ENCODE measurements around the gene ARHGEF7. TPM values are rescaled to one million over a fixed set of nuclear protein-coding genes. Genes with fewer than 3 reads are reported as not detected.

ARHGEF7 gene
- total RNA-seq, 1 experiment from 2014 or later, result 46.2 TPM

- no peak overlapping the region for H3K9ac ChIP-seq (ENCODE audit: low read length)
- ChIA-PET POLR2A (no interaction called here), CTCF (interaction anchor here (0.7 to 1.1 kb wide), 2 partner anchors 8 to 9 kb away, joined by 3 to 5 read pairs; no protein-coding TSS in a partner anchor), RAD21 (ENCODE audit: low non-redundant PET in 1 of 2, low total read pairs in 2 of 2, uncharacterized antibody in 2 of 2, unreplicated experiment in 2 of 2) (no interaction called here)
- H4K20me1 ChIP-seq (ENCODE audit: insufficient read depth), result no peaks in the 10 kb centered on the region
- intact Hi-C loops (cut with micrococcal nuclease), result no loop called here
- H3K4me2 ChIP-seq (ENCODE audit: low read length), result no peak overlapping the region
- H3K27me3 ChIP-seq (ENCODE audit: insufficient read depth, low read length), result no peaks in the 10 kb centered on the region
- H3K9me3 ChIP-seq (ENCODE audit: control insufficient read depth in 1 of 2, insufficient read depth in 1 of 2, low read depth in 1 of 2, low read length in 2 of 2), result peaks cover 0 to 13% of the 10 kb centered on the region in 2 experiments; a peak in 1 of 4 replicates
- no peak overlapping the region for H3K4me3 ChIP-seq (replicated peaks in 1 of 2; ENCODE audit: low read depth in 1 of 2, low read length in 2 of 2)
- no peak overlapping the region for H3K27ac ChIP-seq (ENCODE audit: low read depth, low read length)
- no peaks in the 10 kb centered on the region for H3K79me2 ChIP-seq (ENCODE audit: insufficient read depth, low read length)
- no peaks in the 10 kb centered on the region for H3K9me2 ChIP-seq (ENCODE audit: insufficient read depth)
- DNase-seq (ENCODE audit: low read depth, low spot score) (no peak), ATAC-seq (peak; percentile 89)
- BruUV-seq (replicated peaks), result no TSS peak
- TF ChIP-seq CTCF (IDR thresholded peaks at IDR 0.05 in 2 of 3, conservative IDR thresholded peaks at IDR 0.05 in 1 of 3; ENCODE audit: borderline replicate concordance in 1 of 3, insufficient read depth in 1 of 3, low read depth in 2 of 3, low read length in 2 of 3), result peak in 2 of 3 experiments; percentile 37 to 39; a peak in 4 of 6 replicates
- TF ChIP-seq CBX3 (IDR thresholded peaks at IDR 0.05; ENCODE audit: low read depth), result no peak
- no peaks in the 10 kb centered on the region for H3K4me1 ChIP-seq (ENCODE audit: control insufficient read depth in 1 of 2, insufficient read depth in 2 of 2, low read length in 2 of 2)
- no peaks in the 10 kb centered on the region for H3K36me3 ChIP-seq (ENCODE audit: control insufficient read depth in 1 of 2, insufficient read depth in 2 of 2, low read length in 2 of 2)
- no peak overlapping the region for H2AFZ ChIP-seq (ENCODE audit: low read depth, low read length, poor library complexity, severe bottlenecking)
Observed at GRCh38 chr13:111076155-111077013, 38.7 kb upstream of the ARHGEF7 start.

- Histone ChIP-seq H3K4me1 (ENCODE audit: control insufficient read depth in 1 of 2, insufficient read depth in 2 of 2, low read length in 2 of 2) (no peaks in the 10 kb centered on the region), H3K27ac (ENCODE audit: low read depth, low read length) (no peak overlapping the region), H3K36me3 (ENCODE audit: control insufficient read depth in 1 of 2, insufficient read depth in 2 of 2, low read length in 2 of 2) (no peaks in the 10 kb centered on the region), H3K9me3 (ENCODE audit: control insufficient read depth in 1 of 2, insufficient read depth in 1 of 2, low read depth in 1 of 2, low read length in 2 of 2) (peaks cover 0 to under 1% of the 10 kb centered on the region in 2 experiments; a peak in 1 of 4 replicates), H3K79me2 (ENCODE audit: insufficient read depth, low read length) (no peaks in the 10 kb centered on the region), H3K4me2 (ENCODE audit: low read length) (no peak overlapping the region), H3K4me3 (replicated peaks in 1 of 2; ENCODE audit: low read depth in 1 of 2, low read length in 2 of 2) (no peak overlapping the region), H3K9me2 (ENCODE audit: insufficient read depth) (no peaks in the 10 kb centered on the region), H2AFZ (ENCODE audit: low read depth, low read length, poor library complexity, severe bottlenecking) (no peak overlapping the region), H3K27me3 (ENCODE audit: insufficient read depth, low read length) (no peaks in the 10 kb centered on the region), H3K9ac (ENCODE audit: low read length) (no peak overlapping the region), H4K20me1 (ENCODE audit: insufficient read depth) (no peaks in the 10 kb centered on the region)
- ChIA-PET POLR2A (no interaction called here), CTCF (interaction anchor here (1.8 kb wide), 1 partner anchor 12 kb away, joined by 6 read pairs; no protein-coding TSS in a partner anchor), RAD21 (ENCODE audit: low non-redundant PET in 1 of 2, low total read pairs in 2 of 2, uncharacterized antibody in 2 of 2, unreplicated experiment in 2 of 2) (no interaction called here)
- BruUV-seq (replicated peaks), result no TSS peak
- no peak for ATAC-seq
- intact Hi-C loops (cut with micrococcal nuclease), result no loop called here
- no peak for DNase-seq (ENCODE audit: low read depth, low spot score)
- TF ChIP-seq ZFX (IDR thresholded peaks at IDR 0.05) (no peak), YY1 (IDR thresholded peaks at IDR 0.05; ENCODE audit: extremely low read depth, insufficient replicate concordance, low read depth, low read length) (no peak), EGR1 (IDR thresholded peaks at IDR 0.05; ENCODE audit: low read depth) (no peak), POLR2A (IDR thresholded peaks at IDR 0.05; ENCODE audit: borderline replicate concordance, extremely low read depth, insufficient read depth, insufficient read length) (no peak), TCF7L2 (IDR thresholded peaks at IDR 0.05; ENCODE audit: borderline replicate concordance, extremely low read depth, insufficient read depth, insufficient read length) (no peak), POLR2AphosphoS5 (IDR thresholded peaks at IDR 0.05; ENCODE audit: low read depth, low read length) (no peak), SP1 (IDR thresholded peaks at IDR 0.05; ENCODE audit: low read depth) (no peak), ZNF274 (IDR thresholded peaks at IDR 0.05; ENCODE audit: low read depth, low read length) (no peak), CTCF (IDR thresholded peaks at IDR 0.05 in 2 of 3, conservative IDR thresholded peaks at IDR 0.05 in 1 of 3; ENCODE audit: borderline replicate concordance in 1 of 3, insufficient read depth in 1 of 3, low read depth in 2 of 3, low read length in 2 of 3) (no peak), SRF (IDR thresholded peaks at IDR 0.05; ENCODE audit: low read depth) (no peak), CEBPB (IDR thresholded peaks at IDR 0.05; ENCODE audit: low read depth) (no peak), FOSL1 (IDR thresholded peaks at IDR 0.05; ENCODE audit: low read depth) (no peak)
Observed at GRCh38 chr13:111079375-111079774, 35.7 kb upstream of the ARHGEF7 start.
